ENCODE measurements around the gene STOML1.

DNA sequence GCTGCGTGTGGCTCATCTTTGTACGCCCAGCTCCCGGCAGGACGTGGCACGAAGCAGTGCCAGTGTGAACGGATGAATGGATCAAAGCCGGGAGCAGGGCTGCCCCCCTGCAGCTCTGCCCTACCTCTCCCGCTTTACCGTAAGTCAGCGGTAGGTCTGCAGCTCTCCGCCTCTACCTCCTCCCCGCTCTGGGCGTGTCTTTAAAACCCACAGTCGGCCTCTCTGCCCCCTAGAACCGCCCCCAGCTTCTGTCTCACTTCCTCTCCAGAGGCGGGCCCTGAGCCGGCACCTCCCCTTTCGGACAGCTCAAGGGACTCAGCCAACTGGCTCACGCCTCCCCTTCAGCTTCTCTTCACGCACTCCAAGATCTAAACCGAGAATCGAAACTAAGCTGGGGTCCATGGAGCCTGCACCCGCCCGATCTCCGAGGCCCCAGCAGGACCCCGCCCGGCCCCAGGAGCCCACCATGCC, 2.4 kb upstream of the STOML1 start, which contains the start of gene PML:
- TF ChIP-seq CTCF (optimal IDR thresholded peaks at IDR 0.05 in 1 of 3, IDR thresholded peaks at IDR 0.05 in 1 of 3, conservative IDR thresholded peaks at IDR 0.05 in 1 of 3; ENCODE audit: extremely low read depth in 1 of 3, insufficient read depth in 2 of 3, low read length in 3 of 3): no peak
- no peak for TF ChIP-seq EZH2 (IDR thresholded peaks at IDR 0.05; ENCODE audit: low read length)
